Astrocyte (in vitro differentiated cells and primary cell): ENCODE results near the gene ENO2.

Source experiments
- CTCF ChIP-seq: IDR thresholded peaks from 2 replicates; pipeline ENCODE4 v1.5.1; 2011; ENCODE audit warnings: low read depth, mild to moderate bottlenecking, inconsistent platforms, low read length, moderate library complexity; ENCODE audit not compliant: insufficient read depth
- EZH2 ChIP-seq: IDR thresholded peaks from 2 replicates; pipeline ENCODE4 v1.6.1; 2012; ENCODE audit warnings: mild to moderate bottlenecking, low read length, inconsistent platforms; ENCODE audit not compliant: insufficient read depth

GRCh38 chr12:6936194-6936635 is 21.8 kb downstream of the ENO2 start:
- TF ChIP-seq CTCF (no peak), EZH2 (no peak)
